Measurements from ENCODE around the gene FCAMR.
"Not testable (repeated sequence)": the region's sequence is repeated elsewhere in the genome, so short reads cannot be mapped to it uniquely, and the experiment has no call there.

FCAMR gene

GRCh38 chr1:206939841-206940587 is 30.2 kb downstream of the FCAMR start:
- H3K27ac ChIP-seq = peak overlapping the region; percentile 59
- no peak for DNase-seq (ENCODE audit: low read depth, low spot score)

GRCh38 chr1:206939131-206939530 is 31.1 kb downstream of the FCAMR start:
- no peak overlapping the region for H3K27ac ChIP-seq
- DNase-seq (ENCODE audit: low read depth, low spot score) = no peak

GRCh38 chr1:206937425-206937824 is 32.8 kb downstream of the FCAMR start:
- no peak for DNase-seq (ENCODE audit: low read depth, low spot score)
- H3K27ac ChIP-seq = no peak overlapping the region

GRCh38 chr1:206935491-206936067 is 34.7 kb downstream of the FCAMR start:
- H3K27ac ChIP-seq = no peak overlapping the region
- no peak for DNase-seq (ENCODE audit: low read depth, low spot score)

- H3K27ac ChIP-seq = no peak overlapping the region
- no peak for DNase-seq (ENCODE audit: low read depth, low spot score)
Observed at GRCh38 chr1:206933333-206933945, 36.8 kb downstream of the FCAMR start.

- no peak overlapping the region for H3K27ac ChIP-seq
- no peak for DNase-seq (ENCODE audit: low read depth, low spot score)
Observed at GRCh38 chr1:206932177-206932576, 38.1 kb downstream of the FCAMR start.

GRCh38 chr1:206931709-206932108 is 38.6 kb downstream of the FCAMR start:
- DNase-seq (ENCODE audit: low read depth, low spot score) = no peak
- no peak overlapping the region for H3K27ac ChIP-seq

- no peak for DNase-seq (ENCODE audit: low read depth, low spot score)
- H3K27ac ChIP-seq = no peak overlapping the region
Observed at GRCh38 chr1:206930210-206930798, 40.0 kb downstream of the FCAMR start.

GRCh38 chr1:206929524-206929923 is 40.7 kb downstream of the FCAMR start:
- H3K27ac ChIP-seq = no peak overlapping the region
- no peak for DNase-seq (ENCODE audit: low read depth, low spot score)

- no peak overlapping the region for H3K27ac ChIP-seq
- no peak for DNase-seq (ENCODE audit: low read depth, low spot score)
Observed at GRCh38 chr1:206926286-206926685, 44.0 kb downstream of the FCAMR start.

- no peak for DNase-seq (ENCODE audit: low read depth, low spot score)
- H3K27ac ChIP-seq = no peak overlapping the region
Observed at GRCh38 chr1:206925106-206925736, 45.0 kb downstream of the FCAMR start.

- no peak overlapping the region for H3K27ac ChIP-seq
- no peak for DNase-seq (ENCODE audit: low read depth, low spot score)
Observed at GRCh38 chr1:206924592-206925105, 45.6 kb downstream of the FCAMR start.

GRCh38 chr1:206923961-206924557 is 46.2 kb downstream of the FCAMR start:
- H3K27ac ChIP-seq; DNase-seq (ENCODE audit: low read depth, low spot score): not testable (repeated sequence)

- no peak overlapping the region for H3K27ac ChIP-seq
Observed at GRCh38 chr1:206923009-206923960, 47.0 kb downstream of the FCAMR start.

GRCh38 chr1:206922524-206922923 is 47.7 kb downstream of the FCAMR start:
- no peak for DNase-seq (ENCODE audit: low read depth, low spot score)

More at GRCh38 chr1:206923009-206923960, 47.0 kb downstream of the FCAMR start:
- DNase-seq (ENCODE audit: low read depth, low spot score) = no peak

GRCh38 chr1:206921772-206922265 is 48.4 kb downstream of the FCAMR start, which contains the start of gene FCMR:
Gene FCMR (minus strand): TSS chr1:206921941. CDS start chr1:206921854, 87 bp downstream.
- H3K27ac ChIP-seq = no peak within 1 kb of the TSS

More at GRCh38 chr1:206922524-206922923, 47.7 kb downstream of the FCAMR start:
- H3K27ac ChIP-seq = no peak overlapping the region

GRCh38 chr1:206918076-206918475 is 52.2 kb downstream of the FCAMR start:
- no peak for DNase-seq (ENCODE audit: low read depth, low spot score)
- no peak overlapping the region for H3K27ac ChIP-seq

More at GRCh38 chr1:206921772-206922265, 48.4 kb downstream of the FCAMR start, which contains the start of gene FCMR:
- DNase-seq (ENCODE audit: low read depth, low spot score) = no peak

GRCh38 chr1:206916000-206916709 is 54.1 kb downstream of the FCAMR start:
- no peak for DNase-seq (ENCODE audit: low read depth, low spot score)
- no peak overlapping the region for H3K27ac ChIP-seq
